Activated gamma-delta T cell (primary cell): Measurements from ENCODE around the gene EMC6.

ENCODE experiments used
- DNase-seq: peaks from one replicate; lab custom pipeline; 2025; lab: John Stamatoyannopoulos, UW

The EMC6 gene

DNA sequence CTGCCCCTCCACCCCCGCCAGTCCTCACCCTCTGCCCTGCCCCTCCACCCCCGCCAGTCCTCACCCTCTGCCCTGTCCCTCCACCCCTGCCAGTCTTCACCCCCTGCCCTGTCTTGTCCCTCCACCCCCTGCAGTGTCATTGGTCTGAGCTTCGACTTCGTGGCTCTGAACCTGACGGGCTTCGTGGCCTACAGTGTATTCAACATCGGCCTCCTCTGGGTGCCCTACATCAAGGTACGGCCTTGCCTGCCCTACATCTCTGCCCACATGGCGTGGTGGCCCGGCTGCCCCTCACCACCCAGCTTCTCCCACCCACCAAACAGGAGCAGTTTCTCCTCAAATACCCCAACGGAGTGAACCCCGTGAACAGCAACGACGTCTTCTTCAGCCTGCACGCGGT lies 12.3 kb upstream of the EMC6 start:
- DNase-seq, result no peak

DNA sequence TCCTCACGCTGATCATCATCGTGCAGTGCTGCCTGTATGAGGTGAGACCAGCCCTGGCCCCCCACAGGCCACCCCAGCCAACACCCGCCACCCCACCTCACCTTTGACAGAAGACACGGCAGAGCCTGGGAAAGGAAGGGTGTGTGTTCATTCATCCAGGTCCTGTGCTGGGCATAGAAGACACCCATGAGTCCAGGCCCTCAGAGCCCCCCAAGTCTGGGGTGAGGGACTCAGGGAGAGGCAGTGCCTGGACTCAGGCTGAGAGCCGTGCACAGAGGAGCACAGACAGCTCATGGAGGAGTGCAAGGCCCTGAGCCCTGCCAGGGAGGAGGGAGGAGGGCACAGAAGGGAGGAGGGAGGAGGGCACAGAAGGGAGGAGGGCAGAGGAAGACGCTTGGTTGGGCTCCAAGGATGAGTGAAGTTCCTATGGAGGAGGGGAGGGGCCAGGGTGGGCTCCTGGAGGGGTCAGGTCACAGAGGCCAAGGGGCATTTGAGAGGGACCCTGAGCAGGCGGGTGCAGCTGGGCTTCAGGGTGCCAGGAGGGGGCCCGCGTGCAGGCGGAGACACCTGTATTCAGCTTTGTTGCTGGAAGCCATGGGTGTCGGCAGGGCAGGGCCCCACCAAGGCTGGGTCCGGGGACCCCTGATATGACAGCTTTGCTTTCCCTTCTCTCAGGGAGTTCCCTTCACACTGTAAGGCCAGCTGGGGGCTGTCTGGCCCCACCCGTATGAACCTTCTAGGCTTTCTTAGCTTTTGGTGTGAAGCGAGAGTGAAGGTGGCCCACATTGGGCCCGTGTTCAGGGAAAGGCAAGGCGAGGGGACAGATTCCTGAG lies 11.6 kb upstream of the EMC6 start:
- no peak for DNase-seq

DNA sequence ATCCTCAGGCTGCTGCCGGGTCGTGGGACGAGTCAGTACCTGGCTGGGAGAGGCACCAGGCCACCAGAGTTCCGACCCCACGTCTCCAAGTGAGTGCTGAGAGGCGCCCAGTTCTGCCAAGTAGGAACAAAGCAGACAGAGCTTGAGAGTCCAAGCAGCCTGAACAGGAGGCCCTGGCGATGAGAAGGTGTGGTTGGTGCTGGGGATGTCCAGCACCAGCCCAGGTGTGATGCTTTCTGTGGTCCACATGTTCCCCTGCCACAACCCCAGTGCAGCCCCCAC lies 11.1 kb upstream of the EMC6 start:
- DNase-seq, result no peak

DNA sequence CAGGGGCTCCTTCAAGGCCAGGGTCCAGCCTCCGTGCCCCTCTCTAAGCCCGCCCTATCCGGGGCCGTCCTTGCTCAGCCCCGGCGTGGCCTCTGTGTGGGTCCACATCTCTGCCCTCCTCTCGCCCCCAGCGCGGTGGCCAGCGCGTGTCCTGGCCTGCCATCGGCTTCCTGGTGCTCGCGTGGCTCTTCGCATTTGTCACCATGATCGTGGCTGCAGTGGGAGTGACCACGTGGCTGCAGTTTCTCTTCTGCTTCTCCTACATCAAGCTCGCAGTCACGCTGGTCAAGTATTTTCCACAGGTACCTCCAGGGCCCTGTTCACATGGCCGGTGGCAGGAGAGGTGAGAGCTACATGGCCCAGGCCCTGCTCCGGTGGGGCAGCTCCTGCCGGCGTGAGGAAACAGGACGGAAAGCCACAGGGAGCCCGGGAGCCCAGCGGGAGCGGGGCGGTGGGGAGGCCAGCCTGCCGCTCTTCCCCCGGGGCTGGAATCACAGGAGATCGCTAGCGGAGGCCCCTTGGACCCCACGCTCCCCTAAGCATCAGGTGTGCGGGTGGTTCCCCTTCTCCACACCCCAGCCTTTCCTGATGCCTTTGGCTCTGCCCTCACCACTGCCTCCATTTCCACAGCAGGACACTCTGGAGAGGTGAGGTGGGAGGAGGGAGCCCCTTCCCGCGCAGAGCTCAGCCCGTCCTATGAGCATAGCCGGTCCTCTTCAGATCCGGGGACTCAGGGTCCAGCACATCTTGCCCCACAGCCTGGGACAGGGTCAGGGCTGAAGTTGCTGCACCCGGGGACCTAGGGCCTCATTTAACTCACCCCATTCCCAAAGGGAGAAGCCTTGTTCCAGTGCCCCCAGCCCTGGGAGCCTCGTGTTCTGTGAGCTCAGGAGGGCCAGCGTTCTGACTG lies 10.5 kb upstream of the EMC6 start:
- DNase-seq, result no peak

DNA sequence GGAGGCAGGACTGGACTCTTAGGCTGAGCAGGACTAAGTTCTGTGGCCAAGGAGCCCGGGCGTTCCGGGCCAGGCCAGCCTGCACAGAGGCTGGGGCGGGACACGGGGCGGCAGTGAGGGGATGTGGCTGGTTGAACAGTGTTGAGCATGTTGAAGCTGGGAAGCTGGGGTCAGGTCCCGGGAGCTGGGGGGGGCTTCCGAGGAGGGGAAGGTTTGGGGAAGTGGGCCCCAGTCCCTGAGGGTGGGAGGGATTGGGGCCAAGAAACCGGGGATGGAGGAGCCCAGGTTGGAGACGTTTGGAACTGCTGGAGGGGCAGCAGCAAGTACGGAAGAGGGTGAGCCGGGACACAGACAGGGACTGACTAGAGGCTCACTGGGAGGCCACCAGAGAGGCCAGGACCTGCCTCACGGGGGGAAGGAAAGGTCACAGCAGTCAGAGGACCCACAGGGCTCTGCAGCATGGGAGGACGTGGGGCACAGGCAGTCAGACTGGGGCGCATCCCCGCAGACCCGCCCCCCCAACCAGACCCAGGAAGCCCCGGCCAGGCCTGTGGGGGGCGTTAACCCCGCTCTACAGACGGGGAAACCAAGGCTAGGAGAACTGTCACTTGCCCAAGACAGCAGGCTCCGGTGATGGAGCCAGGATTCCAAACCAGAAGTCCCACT lies 9.7 kb upstream of the EMC6 start:
- no peak for DNase-seq

DNA sequence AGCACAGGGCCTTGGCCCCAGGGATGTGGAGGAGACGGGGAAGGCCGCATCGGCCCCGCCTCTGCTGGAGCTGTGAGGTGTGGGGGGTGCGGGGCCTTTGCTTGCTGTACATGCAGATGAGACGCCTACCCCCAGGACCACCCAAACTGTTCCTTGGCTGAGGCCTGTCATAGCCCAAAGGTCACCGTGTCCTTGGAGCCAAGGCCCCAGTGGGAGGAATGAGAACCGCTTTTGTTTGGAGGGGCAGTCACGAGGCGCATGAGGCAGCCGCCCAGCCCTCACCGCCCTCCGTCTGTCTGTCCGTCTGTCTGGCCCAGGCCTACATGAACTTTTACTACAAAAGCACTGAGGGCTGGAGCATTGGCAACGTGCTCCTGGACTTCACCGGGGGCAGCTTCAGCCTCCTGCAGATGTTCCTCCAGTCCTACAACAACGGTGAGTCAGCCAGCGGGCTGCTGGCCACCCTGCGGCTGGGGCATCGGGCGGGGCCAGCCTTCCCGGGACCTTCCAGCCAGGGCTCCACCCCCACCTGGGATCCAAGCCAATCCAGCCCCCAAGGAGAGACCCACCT lies 9.0 kb upstream of the EMC6 start:
- DNase-seq, result no peak

DNA sequence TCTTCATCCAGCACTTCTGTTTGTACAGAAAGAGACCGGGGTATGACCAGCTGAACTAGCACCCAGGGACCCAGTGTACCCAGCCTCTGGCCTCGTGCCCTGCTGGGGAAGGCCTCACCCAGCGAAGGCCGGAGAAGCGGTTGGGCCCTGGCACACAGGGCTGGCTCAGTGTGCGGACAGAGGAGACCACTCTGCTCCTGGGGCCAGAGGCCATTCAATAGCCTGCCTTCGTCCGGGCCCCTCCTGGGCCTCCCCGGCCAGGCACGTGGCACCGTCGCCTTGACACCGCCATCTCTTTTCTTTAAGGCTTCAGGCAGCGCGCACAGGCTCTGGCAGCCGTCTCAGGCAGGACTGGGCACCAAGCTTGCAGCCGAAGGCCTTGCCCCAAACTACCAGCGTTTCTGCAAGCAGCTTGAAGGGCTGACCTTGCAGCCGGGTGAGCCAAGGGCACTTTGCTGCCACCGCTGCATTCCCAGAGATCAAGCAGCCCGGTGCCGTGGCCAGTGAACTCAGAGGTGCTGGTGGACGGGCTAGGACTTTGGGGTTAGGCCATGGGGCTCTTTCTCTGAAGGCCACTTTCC lies 8.2 kb upstream of the EMC6 start:
- no peak for DNase-seq

DNA sequence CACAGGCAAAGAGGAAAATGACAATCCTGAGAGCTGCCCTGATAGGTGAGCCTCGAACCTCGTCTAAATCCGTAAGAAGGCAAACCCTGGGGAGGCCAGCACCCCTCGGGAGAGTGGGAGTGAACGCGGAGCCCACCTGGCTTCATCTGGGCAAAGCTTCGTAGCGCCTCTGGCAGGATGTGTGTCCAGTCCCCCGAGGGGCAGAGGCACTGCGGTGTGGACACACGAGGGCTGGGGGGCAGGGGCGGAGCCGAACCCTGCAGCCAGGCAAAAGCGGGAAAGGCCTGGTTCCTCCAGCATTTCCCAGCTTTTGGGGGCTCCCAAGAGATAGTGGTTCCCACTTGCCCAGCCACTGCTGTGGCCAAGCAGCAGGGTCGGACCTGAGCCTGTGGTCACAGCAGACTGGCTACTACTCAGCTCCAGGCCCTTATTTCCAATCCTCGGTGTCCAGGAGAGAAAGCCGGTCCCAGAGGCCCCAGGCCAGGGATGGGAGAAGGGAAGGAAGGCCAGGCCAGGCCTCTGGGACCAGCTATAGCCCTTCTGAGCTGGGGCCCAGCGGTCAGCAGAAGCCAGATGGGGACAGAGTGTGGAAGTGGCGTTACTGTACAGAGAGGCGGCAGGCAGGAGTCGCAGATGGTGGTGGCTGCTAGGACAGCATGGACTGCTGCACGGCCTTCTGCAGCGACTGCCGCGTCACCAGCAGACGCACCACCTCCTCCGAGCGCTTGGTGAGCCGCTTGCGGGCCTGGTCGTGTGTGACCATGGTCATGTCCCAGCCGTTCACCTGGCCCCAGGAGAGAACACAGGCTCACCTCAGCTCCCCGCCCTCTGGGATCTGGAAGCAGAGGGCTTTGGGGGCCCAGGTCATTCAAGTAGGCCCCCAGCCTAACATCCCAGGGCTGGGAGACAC lies 5.3 kb upstream of the EMC6 start:
- DNase-seq, result no peak

DNA sequence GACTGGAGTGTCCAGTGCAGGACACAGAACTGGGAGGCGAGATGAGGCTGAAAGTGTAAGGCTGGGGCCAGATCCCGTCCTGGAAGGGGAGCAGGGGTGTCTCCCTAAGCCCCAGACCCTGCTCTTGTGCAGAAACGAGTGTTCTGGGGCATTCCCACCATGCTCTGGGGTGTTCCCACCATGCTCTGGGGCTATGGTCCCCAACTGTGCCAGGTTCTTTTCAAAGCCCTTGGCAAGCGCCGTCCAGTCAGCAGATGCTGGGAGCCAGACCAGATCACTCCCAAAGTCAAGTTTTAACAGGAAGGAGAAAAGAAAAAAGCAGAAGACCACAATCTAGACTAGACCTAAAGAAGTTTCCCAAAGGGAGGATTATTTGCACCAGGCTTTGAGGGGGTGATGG lies 2.8 kb upstream of the EMC6 start:
- no peak for DNase-seq

DNA sequence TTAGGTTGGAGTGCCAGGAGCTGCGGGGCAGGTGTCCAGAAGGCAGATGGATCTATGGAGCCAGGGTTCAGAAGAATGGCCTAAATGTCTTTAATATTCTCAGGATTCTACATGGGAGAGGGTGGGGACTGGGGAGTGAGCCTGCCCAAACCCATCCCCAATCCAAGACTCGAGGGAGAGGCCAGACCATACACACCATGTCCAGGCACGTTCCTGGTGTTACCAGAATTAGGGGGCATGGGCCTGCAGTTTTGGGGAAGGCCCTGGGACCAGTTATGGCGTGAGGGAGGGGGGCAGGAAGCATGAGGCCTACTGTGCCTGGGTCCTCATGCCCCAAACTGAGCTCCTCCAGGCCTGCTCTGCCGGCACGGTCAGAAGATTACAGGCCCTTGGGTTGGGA lies 2.1 kb upstream of the EMC6 start:
- no peak for DNase-seq

DNA sequence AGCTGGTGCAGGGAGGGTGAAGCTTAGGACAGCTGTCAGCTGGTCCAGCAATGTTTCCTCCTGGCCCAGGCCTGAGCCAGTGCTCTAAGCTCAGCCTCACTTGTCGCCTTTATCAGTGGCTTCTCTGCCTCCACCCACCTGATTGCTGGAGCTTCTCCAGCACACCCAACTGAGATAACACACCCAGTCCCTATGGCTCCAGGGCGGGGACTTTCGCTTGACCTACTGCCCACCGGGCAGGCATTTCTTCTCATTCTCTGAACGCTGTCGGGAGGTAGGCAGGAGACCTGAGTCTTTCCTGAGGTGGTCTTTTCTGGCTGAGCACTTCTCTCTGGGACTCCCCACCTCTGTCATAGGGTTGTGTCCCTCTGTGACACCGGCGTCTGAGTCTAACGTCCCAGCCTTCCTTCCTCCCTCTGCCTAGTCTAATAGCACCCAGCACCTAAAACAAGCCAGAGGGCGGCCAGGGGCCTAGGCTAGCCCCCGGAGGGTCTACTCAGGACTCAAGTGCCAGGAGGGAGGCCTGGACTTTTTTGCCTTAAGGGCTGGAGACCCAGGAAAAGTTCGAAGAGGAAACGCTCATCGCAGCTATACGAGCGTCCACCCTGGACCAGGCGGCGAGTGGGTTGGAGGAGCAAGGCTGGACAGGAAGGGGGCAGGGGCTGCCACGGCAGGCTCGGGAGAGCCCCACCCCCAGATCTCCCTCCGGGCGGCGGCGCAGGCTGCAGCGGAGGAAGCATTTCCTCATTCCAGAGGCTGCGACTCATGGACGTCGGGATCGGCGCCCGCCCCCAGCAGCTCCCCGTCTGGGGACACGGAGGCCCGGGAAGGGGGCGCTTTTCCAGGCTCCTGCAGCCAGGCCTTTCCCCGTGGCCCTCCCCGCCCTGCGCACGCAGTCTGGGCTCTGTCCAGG lies 990 bp upstream of the EMC6 start:
- DNase-seq, result no peak

DNA sequence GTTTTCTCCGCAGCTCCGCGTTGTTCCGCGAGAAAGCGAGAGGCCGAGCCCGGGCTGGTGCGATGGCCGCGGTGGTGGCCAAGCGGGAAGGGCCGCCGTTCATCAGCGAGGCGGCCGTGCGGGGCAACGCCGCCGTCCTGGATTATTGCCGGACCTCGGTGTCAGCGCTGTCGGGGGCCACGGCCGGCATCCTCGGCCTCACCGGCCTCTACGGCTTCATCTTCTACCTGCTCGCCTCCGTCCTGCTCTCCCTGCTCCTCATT lies 404 bp downstream of the EMC6 start:
- no peak for DNase-seq

DNA sequence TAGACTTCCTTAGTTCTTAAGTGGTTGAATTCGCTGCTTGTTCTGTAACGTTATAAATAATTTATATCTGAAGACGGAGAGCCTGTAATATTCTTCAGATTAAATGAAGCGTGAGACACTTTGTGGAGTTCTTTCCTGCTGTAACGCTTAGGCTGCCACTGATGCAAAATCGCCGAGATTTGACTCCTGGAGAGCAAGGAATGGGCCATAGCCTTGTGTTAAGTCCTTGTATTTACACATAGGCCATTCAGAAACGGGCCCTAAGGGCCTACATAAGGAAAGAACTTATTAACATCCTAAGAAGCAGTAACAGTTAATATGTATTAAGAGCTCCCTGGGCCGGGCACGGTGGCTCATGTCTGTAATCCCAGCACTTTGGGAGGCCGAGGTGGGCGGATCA lies 936 bp downstream of the EMC6 start:
- DNase-seq, result no peak

DNA sequence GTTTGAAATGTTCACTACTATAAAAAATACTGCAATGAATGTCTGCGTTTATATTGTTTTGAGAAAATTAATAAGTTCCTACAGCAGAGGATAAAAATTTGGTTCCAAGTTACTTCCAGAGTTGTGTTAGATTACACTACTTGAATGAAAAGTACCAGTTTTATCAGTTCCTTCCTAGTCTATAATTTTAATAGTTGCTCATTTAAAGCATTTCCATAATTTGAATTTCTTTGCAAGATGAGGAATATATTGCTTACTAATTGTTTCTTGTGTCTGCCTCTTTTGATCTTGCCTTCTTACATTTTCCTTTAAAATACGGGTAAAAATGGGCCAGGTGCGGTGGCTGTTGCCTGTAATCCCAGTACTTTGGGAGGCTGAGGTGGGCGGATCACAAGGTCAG lies 4.0 kb downstream of the EMC6 start:
- no peak for DNase-seq

DNA sequence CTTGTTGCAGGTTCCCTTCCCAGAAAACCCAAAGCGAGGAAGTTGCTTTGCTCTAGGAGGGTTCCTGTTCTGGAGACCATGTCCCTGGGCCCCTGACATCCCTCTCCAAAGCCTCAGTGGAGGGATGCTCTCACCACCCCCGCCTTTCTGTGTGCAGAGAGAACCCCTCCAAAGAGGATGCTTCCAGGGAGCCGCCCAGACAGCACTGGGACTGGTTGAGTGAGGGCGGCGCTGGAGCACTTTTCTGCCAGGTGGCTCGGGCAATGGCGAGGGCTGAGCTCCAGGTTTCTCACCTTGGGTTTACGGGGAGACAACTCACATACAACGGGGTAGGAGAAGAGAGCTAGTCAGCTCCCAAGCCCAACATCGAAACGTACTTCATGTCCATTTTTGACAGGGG lies 7.3 kb downstream of the EMC6 start:
- no peak for DNase-seq

DNA sequence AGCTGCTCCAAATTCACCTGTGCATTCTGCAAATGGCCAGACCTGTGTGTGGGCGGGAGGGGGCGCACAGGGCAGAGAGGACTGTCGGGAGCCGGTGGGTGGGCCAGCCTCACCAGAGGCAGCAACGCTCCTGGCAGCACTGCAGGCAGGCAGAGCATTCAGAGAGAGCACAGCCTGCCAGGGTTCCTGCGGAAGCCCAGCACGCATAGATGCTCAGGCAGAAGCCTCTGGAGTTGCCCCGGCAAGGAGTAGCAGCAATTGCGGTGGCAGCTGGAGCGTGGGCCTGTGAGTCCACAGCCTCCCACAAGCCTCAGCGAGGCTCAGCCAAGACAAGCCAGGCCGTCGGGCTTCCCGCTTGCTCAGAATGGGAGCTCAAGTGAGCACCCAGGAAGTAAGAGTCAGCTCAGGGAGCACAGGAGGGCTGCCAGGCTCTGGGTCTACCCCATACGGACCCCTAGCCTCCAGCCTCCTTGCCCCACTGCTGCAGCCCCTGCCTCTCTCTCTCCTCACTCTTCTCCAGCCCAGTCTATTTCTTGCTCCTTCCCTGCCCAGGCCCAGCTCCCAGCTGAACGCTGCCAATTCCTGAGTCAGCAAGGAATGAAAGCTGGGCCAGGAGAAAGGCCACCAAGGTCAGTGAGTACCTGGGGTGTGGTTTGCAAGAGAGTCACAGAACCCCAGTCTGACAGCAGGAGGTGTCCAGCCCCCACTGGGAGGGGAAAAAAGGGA lies 9.6 kb downstream of the EMC6 start:
- DNase-seq, result no peak

DNA sequence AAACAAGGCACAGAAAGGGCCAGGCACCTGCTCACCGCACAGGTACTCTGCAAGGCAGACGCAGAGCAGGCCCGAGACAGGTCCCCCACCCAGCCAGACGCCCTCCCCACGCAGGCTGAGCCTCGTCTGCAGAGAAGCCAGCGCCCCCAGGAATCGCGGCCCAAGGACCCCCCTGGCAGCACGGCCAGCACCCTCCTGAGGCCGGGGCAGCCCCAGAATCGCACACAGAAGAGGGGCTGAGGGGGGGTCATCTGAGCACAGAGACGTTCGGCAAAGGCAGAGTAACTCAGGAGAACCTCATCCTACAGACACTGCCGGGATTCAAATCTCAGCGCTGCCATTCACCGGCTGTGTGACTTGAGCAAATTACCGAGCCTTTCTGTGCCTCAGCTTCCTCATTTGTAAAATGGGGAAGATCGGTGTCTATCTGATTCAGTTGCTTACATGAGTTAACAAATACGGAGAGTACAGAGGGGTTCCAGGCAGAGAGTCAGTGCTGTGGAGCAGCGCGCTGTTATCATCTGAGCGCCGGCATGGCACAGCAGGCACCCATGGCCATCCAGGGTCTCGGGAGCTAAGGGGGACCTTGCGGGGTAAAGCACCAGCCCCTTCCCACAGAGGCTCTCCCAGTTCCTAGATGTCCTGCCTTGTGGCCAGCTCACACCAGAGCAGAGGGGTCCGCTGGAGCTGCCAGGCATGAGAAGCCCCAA lies 10.4 kb downstream of the EMC6 start:
- no peak for DNase-seq

DNA sequence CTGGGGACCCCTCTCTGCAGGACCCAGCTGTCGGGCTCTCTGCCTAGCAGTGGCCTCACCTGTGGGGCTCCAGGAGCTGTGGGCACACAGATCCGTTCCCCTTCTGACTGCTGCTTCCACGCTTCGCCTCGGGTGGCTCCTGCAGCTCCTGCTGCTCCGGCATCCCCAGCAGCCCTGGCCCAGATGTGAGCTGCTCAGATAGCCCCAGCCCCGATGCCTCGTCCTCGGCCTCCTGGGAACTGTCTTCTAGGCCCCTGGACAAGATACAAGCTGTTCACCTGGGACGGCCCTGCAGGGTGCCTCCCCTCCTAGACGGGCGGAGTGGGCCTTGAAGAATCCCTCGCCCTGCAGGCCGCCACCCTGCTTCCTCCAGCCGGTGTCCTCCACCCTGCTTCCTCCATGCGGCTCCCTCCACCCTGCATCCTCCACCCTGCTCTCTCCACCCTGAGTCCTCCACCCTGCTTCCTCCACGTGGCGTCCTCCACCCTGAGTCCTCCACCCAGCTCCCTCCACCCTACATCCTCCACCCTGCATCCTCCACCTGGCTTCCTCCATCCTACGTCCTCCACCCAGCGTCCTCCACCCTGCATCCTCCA lies 11.0 kb downstream of the EMC6 start:
- no peak for DNase-seq

DNA sequence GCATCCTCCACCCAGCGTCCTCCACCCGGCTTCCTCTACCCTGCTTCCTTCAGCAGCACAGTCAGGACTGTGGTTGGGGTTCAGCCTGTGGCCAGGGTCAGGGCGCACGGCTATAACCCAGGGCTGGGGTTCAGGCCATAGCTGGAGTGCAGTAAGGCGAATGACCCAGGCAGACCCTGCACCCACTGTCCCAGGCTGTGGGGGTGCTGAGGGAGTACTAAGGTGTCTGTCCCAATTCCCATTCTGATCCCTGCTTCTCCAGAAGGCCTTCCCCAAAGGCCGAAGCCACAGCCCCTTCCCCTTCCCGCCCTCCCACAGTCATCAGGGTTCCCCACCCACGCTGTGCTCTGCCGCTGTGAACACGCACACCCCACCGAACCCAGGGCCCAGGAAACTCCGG lies 12.4 kb downstream of the EMC6 start:
- no peak for DNase-seq
